Brain pericyte (primary cell): ENCODE measurements around the gene G6PC3.
"Not testable (repeated sequence)": the region's sequence is repeated elsewhere in the genome, so short reads cannot be mapped to it uniquely, and the experiment has no call there.

Source experiments
- DNase-seq: peaks from one replicate; pipeline ENCODE4 v3.0.0-alpha.2; 2012; ENCODE audit warnings: low read depth, low spot score

G6PC3 gene

DNA sequence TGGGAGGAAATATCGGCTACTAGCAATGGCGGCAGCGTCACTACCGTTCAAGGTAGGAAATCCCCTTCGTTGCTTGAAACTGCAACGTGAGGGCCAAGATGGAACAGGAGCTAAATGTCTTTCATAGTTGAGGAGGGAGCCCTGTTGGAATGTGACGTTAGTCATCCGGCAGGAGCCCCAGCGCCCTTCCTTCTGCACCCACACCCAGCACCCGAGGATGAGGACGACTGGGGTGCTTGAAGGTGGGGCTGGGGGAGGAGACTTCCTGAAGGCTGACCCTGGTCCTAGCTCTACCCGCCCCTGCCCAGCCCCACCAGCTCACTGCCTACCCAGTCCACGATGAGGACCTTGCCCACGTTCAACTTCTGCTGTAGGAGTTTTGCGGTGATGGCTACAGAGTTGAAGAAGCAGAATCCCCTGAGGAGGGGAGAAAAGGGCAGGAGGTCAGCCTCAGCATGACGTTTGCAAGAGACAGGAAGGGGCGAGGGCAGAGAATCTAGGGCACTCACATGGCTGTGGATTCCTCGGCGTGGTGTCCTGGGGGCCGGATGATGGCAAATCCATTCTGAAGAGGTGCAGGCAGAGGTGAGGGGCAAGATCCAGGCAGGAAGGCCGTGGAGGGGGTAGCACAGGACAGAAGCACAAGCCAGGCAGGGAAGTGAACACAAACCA lies 11.9 kb downstream of the G6PC3 start:
- DNase-seq = no peak

DNA sequence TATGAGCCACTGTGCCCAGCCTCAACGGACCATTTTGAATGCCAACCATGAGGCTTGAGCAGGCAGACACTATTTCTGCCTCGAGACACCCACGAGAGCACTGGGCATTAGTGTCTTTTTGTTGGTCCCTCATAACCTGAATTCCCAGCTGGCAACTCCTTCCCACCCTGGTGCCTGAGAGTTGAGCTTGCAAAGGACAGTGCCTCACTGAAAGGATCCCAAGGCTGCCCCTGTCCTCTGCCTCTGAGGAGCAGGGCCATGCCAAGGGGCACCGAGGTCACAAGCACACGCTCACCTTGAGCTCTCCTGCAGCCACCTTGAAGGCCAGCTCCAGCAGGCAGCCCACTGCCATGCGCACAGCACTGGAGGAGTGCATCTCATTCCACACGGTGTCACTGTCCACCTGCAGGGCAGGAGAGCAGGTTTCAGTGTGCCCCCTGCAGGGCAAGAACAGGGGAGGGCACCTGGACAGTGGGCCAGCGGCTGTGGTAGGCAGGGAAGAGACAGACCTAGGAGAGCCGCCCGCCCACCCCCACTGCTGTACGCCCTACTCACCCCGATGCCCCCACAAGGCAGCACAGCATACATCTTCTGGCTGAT lies 12.8 kb downstream of the G6PC3 start:
- DNase-seq = no peak

DNA sequence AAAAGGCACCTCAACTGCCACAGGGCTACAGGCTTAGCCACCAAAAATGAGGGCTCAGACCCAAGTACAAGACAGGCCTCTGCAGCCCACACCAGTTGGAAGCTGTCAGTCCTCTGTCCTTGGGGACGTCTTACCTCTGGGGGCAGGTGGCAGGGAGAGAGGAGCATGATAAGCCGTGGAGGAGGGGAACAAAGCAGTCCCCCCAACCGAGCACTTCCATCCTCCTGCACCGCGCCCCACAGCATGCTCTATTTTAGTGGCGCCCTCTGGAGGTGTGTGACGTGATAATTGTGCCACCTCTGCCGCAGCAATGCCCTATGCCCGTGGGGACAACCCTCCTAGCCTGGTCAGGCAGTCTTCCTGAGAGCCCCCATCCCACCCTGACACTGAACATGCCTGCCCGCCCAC lies 13.6 kb downstream of the G6PC3 start:
- DNase-seq = no peak

DNA sequence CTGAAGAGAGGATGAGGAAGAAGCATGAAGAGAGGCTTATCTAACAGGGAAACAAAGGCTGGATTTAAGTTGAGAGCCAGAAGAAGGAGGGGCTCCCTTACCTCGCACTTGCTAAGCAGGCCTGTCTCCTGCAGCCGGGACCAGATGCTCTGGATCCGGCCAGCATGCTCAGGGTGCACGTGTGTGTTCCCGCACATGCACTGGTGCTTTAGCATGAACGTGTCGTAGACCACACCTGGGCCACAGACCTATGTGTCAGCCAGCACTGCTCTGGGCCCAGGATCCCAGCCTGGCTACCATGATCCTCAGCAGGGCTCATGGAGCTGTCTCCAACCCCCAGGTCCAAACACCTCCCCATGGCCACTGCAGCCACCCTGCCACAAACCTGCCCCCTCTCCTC lies 14.4 kb downstream of the G6PC3 start:
- no peak for DNase-seq

DNA sequence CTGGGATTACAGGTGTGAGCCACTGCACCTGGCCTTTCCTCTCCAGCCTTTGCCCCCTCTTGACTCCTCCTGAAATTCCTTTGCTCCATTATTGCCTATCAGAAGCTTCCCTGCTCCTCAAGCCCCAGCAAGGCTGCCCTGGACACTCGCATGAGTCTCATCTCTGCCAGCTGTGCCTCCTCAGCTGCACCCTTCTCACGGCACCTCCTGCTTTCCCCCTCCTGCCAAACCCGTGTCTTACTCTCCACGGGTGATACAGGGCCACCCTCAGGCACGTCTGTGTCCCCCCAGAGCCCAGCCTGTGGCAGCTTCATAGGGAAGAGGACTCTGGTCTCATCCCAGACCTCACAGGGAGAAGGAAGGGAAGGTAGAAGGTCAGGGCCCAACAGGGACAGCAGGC lies 15.4 kb downstream of the G6PC3 start:
- no peak for DNase-seq

DNA sequence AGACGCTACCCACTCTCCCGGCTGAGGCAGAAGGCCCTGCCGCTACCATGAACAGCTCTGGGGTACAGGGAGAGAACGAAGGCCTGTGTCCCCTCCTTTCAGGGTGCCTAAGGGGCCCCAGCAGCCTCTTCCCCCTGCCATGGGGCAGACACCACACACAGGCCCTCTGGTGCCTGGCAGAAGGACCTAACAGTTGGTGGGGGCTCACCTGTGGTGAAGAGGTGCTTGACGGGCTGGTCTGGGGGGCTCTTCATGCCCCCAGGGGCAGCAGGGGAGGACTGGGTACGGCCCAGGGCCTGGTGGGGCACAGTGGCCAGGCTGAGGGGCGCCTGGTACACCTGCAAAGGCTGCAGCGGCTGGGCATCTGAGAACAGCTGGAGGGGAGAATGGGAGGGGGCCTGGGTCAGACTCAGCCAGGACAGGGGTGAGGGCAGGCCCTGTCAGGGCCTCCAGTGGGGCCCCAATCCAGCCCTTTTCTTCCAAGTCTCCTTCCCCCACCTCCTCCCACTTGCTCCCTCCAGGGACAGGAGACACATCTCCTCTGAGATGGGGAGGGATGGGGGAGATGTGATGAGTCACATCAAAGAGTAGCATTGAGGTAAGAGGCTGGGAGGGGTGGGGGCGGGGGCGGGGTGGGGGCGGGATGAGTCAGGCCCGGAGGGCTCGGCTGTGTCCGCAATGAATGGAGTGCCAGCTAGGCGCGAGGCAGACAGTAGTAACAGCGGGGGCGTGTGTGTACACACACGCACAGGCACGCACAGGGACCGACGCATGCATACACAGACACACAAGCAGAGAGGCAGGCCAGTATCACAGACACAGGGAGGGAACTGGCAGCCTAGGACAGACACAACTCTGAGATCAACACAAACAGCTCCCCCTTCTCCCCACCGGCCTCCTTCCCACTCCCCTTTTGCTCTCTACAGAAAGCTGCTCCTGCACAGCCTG lies 16.1 kb downstream of the G6PC3 start:
- DNase-seq = no peak

DNA sequence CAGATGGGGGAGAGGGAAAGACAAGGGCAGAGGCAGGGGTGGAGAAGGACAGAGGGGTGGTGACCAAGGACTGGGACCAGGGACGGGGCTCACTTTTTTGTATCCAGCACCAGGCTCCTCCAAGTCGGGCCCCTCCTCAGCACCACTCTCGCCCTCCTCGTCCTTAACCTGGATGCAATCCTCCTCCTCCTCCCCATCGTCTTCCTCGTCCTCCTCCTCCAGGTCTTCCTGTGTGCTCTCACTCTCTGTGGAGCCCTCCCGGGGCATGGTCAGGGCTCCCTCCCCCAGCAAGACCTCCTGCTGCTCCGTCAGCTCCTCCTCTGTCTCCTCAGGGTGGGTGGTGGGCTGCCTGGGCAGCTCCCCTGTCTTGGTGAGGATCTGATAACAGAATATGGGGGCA lies 16.8 kb downstream of the G6PC3 start:
- no peak for DNase-seq

DNA sequence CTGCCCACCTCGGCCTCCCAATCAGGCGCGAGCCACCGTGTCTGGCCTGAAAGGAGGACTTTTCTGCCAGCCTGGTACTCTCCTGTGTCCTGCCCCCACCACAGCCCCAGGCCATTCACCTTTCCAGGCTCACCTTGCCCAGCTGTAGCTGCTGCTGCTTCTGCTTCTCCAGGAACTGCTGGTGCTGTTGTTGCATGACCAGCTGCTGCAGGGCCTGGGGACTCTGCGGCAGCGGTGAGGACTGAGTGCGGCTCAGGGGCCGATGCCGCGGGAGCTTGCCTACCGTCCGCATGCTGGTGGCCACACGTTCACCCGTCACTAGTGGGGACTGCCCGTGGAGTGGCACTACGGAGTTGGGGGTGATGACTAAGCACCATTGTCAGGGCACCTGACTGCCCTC lies 17.7 kb downstream of the G6PC3 start:
- no peak for DNase-seq

DNA sequence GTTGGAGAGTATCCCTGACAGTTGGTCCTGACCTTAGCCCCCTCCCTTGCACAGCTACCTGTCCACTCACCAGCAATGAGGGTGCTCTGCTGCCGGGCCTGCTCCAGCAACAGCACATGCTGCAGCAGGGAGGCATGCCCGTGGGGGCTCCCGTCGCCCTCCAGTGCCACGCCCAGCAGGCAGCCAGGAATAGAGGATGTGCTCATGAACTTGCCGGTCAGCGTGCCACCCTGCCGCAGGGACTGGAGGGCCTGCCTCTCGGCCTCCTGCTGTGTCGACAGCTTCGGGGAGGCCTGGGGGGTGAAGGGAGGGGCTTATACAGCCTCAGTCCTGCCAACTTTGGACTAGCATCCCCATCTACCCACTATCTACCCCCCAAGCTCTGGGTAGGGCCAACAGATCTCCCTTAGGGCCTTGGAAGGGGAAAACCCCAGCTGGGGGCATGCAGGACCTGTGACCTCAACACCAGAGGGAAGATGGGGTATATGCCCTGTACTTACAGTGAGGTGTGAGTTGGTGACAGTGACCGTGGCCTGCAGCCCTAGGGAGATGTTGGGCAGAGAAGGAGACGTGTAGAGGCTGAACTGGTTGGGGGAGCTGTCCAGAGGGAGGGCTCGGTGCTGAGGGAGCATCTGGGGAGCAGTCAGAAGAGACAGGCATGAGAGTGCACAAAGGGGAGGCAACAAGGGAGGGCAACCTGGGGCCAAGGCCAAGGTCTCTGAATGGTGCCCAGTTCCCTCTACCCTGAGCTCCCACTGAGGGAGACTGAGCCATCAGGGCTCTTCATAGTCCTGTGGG lies 20.9 kb downstream of the G6PC3 start:
- DNase-seq = no peak

DNA sequence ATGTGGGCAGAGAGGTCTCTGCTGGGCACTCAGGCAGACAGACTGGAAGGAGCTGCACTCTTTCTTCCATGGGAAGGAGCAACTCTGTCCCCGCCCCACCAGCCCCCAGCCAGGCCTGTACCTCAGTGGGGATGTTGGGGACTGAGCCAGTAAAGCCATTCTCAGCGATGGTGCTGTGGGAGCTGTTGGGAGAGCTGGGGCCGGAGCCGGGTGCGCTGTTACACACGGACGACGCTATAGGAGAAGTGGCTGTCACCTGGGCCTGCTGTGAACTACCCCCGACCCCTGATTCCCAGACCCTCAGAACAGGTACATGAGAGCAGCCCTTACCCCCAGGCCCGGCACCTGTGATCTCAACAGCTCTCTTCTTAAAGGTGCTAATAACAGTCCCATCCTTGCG lies 21.5 kb downstream of the G6PC3 start:
- DNase-seq = no peak

DNA sequence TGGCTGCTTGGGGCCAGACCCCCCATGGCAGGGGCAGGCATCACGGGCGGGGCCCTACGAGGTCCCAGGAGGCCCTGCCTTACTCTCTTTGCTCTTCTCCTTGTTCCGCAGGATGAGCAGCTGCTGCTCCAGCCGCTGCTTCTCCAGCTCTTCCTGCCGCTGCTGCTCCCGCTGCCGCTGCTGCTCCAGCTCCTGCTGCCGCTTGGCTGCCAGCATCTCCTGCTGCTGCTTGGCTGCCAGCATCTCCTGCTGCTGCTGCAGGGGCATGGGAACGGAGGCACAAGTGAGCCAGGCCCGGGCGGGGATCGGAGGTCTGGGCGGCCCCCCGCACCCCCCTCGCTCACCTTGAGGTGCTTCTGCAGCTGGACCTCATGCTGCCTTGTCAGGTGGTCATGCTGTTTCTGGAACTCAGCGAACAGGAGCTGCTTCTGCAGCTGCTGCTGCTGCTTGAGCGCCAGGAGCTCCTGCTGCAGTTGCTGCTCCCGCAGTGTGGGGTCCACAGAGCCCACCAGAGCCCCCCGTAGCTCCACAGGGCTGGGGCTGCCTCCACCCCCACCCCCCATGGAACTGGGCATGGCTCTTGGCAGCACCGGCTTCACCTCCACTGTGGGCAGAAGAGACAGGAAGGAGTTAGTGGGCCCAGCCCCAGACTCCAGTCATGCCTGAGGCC lies 22.8 kb downstream of the G6PC3 start:
- no peak for DNase-seq

DNA sequence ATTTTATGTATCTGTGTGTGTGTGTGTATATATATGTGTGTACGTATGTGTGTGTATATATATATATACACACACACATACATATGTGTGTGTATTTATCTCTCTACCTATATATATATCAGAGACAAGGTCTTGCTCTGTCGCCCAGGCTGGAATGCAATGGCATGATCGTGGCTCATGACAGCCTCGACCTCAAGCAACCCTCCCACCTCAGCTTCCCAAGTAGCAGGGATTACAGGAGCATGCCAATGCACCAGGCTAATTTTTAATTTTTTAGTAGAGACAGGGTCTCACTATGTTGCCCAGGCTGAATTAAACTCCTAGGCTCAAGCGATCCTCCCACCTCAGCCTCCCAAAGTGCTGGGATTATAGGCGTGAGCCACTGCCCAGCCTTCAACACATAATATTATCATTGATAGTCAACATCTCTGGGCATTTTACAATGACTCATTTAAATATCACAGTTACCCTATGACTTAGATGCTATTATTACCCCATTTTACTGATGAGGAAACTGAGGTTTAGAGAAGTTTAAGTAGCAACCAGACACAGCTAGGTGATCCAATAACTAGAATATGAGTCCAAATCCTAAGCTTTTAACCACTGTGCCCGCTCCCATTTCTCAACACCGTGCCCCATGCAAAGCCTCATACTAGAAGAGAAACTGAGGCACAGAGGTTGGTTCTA lies 24.3 kb downstream of the G6PC3 start:
- no peak for DNase-seq

DNA sequence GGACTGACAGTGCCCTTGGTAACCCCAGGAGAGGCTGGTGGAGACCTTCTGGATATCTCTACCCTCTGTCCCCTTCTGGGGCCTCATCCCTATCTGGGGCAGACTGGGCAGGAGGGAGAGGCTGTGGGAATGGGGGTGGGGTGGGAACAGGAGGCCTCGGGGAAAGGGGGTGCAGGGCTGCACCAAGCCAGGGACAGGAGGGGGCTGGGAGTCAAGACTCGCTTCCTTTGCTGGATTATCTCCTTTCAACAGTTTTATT lies 24.8 kb downstream of the G6PC3 start:
- DNase-seq = no peak

DNA sequence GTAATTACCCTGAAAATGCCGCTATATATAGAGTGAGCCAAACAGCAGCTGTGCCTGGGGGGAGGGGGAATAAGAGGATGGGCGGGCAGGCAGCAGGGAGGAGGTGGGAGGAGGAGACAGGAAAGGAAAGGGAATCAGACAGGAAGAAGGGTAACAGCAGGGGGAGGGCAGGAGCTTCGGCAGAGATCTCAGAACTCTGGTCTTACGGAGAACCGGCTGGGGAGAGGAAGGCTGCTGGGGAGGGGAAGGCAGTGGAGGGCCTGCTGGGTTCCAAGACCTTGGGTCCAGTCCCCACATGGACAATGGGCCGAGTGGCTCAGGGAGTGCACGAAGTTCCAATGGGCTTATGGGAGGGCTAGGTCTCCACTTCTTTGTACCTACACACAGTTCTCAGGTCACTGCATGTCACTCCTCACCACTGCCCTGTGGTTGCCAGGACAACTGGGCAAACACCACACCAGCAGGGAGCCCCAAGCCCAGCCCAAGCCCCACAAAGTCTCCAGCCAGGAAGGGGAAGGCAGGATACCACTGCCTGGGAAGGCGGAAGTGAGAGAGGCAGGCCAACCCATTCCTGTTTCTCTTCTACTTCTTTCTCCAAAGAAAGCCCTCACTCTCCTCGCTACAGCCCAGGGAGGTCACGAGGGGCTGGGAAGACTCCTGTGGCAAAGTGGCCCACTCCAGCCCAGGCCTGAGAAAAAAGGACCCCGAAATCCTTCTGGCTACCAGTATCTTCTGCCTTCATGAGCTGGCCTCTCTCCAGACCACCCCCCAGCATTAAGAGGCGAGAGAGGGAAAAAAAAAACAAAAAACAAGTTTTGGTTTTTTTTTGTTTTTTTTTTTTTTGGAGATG lies 25.3 kb downstream of the G6PC3 start:
- peak; percentile 92 for DNase-seq

DNA sequence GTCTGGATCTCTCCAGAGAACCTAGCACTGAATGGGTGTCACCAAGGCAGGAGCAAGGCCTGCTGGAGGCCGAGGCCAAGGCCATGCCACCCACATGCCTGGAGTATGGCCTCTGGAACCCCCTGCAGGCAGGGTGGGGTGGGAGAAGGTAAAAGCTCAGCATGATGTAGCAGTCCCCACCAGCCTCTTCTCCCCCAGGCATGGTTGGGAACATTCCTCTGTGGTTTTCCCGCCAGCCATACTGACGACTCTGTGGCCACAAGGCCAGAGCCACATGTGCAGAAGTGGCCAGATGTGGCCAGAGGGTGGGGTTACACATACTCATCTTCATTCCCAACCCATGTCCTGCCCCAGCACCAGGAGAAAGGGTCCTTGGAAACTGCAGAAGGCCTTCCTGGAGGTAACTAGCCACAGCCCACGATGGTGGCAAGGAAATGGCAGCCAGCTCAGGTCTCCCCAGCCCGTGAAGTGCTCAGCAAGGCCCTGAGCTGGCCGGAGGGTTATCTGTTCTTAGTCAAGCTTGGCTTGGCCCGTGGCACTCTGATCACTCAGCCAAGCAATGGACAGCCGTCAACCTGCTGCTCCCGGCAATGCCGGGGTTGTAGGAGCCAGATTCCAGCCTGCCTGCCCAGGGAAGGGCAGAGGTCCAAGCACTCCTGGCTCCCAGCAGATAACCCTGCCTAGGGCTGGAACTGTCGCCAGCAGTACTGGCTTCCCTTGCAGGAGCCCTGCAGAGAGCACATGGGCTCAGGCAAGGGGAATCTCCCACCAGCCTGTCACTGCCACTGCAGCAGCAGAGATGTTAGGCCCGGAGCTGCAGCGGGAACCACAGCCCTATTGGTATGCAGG lies 26.8 kb downstream of the G6PC3 start:
- DNase-seq = no peak

DNA sequence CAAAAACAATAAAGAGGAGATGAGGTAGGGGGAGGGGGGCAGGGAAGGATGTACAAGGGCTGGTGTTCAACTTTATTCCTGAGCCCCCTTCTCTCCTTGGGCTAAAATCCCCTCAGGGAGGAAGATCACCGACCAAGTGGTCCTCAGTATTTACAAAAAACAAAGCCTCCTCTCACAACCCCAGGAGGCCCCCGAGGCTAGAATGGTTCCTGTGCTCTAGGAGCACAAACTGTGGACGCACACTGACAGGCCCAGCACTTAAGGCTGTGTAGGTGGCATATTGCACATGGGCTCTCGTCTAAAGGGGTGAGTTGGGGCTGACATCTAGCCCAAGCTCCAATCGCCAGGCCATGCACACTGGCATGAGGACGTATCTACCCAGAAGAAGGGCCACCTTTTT lies 31.3 kb downstream of the G6PC3 start:
- DNase-seq = not testable (repeated sequence)

DNA sequence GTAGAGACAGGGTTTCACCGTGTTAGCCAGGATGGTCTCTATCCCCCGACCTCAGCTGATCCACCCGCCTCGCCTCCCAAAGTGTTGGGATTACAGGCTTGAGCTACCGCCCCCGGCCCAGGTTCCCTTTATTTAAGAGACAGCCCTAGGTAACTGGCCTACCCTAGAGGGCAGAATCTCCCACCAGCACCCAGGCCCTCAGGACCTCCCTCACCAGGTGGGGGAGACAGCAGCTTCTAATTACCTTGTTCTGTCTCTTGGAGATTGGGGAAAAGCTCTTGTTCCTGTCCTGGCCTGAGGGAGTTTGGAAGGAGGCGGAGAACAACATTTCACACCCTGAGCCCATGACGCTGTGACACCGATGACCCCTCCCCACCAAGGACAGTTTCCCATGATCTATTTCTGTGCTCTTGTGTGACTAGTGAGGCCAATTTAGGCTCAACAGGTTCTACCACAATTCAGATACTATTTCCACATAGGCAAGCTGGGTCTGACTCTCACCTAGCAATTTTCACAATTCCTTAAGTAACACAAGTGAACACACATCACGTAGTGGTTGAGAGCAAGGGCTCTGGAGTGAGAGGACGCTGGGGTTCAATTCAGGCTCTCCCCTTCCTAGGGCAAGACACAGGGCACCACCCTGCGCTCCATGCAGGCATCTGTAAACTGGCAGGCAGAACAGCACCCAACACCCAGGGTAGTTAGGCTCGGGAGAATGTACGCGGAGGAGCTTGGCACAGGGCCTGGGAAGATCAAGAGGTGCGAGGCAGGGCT lies 32.5 kb downstream of the G6PC3 start:
- no peak for DNase-seq

DNA sequence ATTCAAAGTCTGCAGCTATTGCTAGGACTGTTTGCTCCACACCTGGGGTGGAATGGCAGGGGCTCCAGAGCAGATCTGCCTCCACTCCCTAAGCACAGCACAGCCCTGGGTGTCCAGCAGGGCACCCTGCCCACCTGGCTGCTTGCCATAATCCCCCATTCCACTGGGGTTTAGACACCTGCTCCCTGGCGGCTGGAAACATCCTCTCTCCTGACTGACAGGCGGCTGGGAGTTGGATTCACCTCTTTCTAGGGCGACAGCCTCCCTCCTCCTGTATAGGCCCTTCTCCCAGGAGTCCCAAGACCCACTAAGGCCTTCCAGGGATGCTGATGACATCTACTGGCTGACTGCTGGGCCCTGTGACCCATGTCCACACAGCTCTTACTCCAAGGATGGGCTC lies 34.9 kb downstream of the G6PC3 start:
- DNase-seq = no peak
